Measurements from ENCODE around the gene KRTAP2-3.
"Not testable (repeated sequence)": the region's sequence is repeated elsewhere in the genome, so short reads cannot be mapped to it uniquely, and the experiment has no call there.

Gene KRTAP2-3

GRCh38 chr17:41037853-41038350 lies 22.0 kb downstream of the KRTAP2-3 start:
- DNase-seq (ENCODE audit: low read depth in 2 of 3, low spot score in 1 of 3), result no peak

- DNase-seq (ENCODE audit: low read depth in 2 of 3, low spot score in 1 of 3), result not testable (repeated sequence)
These were observed 25.5 kb downstream of the KRTAP2-3 start, which contains the start of gene KRTAP1-3 for GRCh38 chr17:41034346-41034935. Gene KRTAP1-3, minus strand, starts transcription at chr17:41034874. Its CDS starts 53 bp downstream, at chr17:41034821.

- DNase-seq (ENCODE audit: low read depth in 2 of 3, low spot score in 1 of 3), result no peak
These were observed 30.2 kb downstream of the KRTAP2-3 start, which contains the start of gene KRTAP1-4 for GRCh38 chr17:41029633-41030245. Gene KRTAP1-4, minus strand, starts transcription at chr17:41030195. Its CDS starts 117 bp downstream, at chr17:41030078.

- no peak for DNase-seq (ENCODE audit: low read depth in 2 of 3, low spot score in 1 of 3)
These were observed 33.0 kb downstream of the KRTAP2-3 start, which contains the start of gene KRTAP1-5 for GRCh38 chr17:41026715-41027471. Gene KRTAP1-5, minus strand, starts transcription at chr17:41027208. Its CDS starts 53 bp downstream, at chr17:41027155.

- DNase-seq (ENCODE audit: low read depth in 2 of 3, low spot score in 1 of 3), result no peak
These were observed 35.2 kb downstream of the KRTAP2-3 start for GRCh38 chr17:41024697-41025096.

- DNase-seq (ENCODE audit: low read depth in 2 of 3, low spot score in 1 of 3), result no peak
These were observed 39.6 kb downstream of the KRTAP2-3 start for GRCh38 chr17:41020336-41020735.

GRCh38 chr17:41019415-41019814 lies 40.5 kb downstream of the KRTAP2-3 start:
- DNase-seq (ENCODE audit: low read depth in 2 of 3, low spot score in 1 of 3), result no peak

- DNase-seq (ENCODE audit: low read depth in 2 of 3, low spot score in 1 of 3), result no peak
These were observed 41.4 kb downstream of the KRTAP2-3 start for GRCh38 chr17:41018541-41018940.

GRCh38 chr17:41016578-41017215 lies 43.2 kb downstream of the KRTAP2-3 start:
- DNase-seq (ENCODE audit: low read depth in 2 of 3, low spot score in 1 of 3), result no peak

GRCh38 chr17:41015454-41015853 lies 44.5 kb downstream of the KRTAP2-3 start:
- DNase-seq (ENCODE audit: low read depth in 2 of 3, low spot score in 1 of 3), result no peak

- DNase-seq (ENCODE audit: low read depth in 2 of 3, low spot score in 1 of 3), result no peak
These were observed 46.3 kb downstream of the KRTAP2-3 start for GRCh38 chr17:41013606-41014005.

- DNase-seq (ENCODE audit: low read depth in 2 of 3, low spot score in 1 of 3), result no peak
These were observed 46.7 kb downstream of the KRTAP2-3 start for GRCh38 chr17:41013181-41013580.

GRCh38 chr17:41012326-41013120 lies 47.4 kb downstream of the KRTAP2-3 start:
- DNase-seq (ENCODE audit: low read depth in 2 of 3, low spot score in 1 of 3), result no peak

- no peak for DNase-seq (ENCODE audit: low read depth in 2 of 3, low spot score in 1 of 3)
These were observed 49.5 kb downstream of the KRTAP2-3 start for GRCh38 chr17:41010441-41010840.

GRCh38 chr17:41009936-41010335 lies 50.0 kb downstream of the KRTAP2-3 start:
- DNase-seq (ENCODE audit: low read depth in 2 of 3, low spot score in 1 of 3), result no peak

- DNase-seq (ENCODE audit: low read depth in 2 of 3, low spot score in 1 of 3), result no peak
These were observed 50.6 kb downstream of the KRTAP2-3 start for GRCh38 chr17:41009301-41009760.
